Astrocyte (in vitro differentiated cells and primary cell): ENCODE measurements around the gene LRRC53.

Experiments used
- EZH2 ChIP-seq: IDR thresholded peaks from 2 replicates; pipeline ENCODE4 v1.6.1; 2012; ENCODE audit warnings: mild to moderate bottlenecking, low read length, inconsistent platforms; ENCODE audit not compliant: insufficient read depth
- TF ChIP-seq, protein P1 (sequence below): IDR thresholded peaks from 2 replicates; pipeline ENCODE4 v1.5.1; 2011; ENCODE audit warnings: low read depth, mild to moderate bottlenecking, inconsistent platforms, low read length, moderate library complexity; ENCODE audit not compliant: insufficient read depth

DNA sequence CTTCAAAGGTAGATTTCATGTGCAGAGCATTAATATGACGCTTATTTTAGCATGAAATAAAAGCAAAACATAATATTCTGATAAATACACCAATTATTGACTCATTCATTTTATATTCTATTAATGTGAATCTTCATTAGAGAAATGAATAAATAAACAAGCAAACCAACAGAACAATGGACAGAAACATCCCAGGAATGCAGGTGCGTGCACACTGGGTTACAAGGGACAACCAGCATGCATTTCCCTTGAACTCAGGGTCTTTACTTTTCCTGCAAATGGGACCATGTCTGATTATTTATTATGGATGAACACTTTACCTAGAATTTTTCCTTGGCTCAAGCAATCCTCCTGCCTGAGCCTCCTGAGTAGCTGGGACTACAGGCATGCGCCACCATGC lies 13.5 kb downstream of the LRRC53 start:
- TF ChIP-seq EZH2, result no peak
- TF ChIP-seq, protein P1, sequence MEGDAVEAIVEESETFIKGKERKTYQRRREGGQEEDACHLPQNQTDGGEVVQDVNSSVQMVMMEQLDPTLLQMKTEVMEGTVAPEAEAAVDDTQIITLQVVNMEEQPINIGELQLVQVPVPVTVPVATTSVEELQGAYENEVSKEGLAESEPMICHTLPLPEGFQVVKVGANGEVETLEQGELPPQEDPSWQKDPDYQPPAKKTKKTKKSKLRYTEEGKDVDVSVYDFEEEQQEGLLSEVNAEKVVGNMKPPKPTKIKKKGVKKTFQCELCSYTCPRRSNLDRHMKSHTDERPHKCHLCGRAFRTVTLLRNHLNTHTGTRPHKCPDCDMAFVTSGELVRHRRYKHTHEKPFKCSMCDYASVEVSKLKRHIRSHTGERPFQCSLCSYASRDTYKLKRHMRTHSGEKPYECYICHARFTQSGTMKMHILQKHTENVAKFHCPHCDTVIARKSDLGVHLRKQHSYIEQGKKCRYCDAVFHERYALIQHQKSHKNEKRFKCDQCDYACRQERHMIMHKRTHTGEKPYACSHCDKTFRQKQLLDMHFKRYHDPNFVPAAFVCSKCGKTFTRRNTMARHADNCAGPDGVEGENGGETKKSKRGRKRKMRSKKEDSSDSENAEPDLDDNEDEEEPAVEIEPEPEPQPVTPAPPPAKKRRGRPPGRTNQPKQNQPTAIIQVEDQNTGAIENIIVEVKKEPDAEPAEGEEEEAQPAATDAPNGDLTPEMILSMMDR, result no peak
